Activated CD8-positive, alpha-beta T cell treated with anti-CD3 and anti-CD28 coated beads for 36 hours (primary cell): ENCODE results near the gene DPH5. TPM values are rescaled to one million over a fixed set of nuclear protein-coding genes. Genes with fewer than 3 reads are reported as not detected.
A peak's percentile ranks its signal among the peaks of the same experiment; 100 is the strongest.

Experiments
- ATAC-seq: fragments of 200-7000 bp; cut with Tn5 transposase; one replicate; pipeline ENCODE4 v1.10.0; 2021; ENCODE audit warnings: mild to moderate bottlenecking, moderate library complexity
- CTCF ChIA-PET: fragments of 350-600 bp; sonication (Branson Sonifier 250); formaldehyde crosslinking; loops from one replicate; lab custom pipeline; 2021; ENCODE audit warnings: antibody characterized with exemption; lab: Charles Lee
- POLR2A ChIA-PET: fragments of 350-600 bp; sonication (Branson Sonifier 250); formaldehyde crosslinking; loops from one replicate; lab custom pipeline; 2021; ENCODE audit warnings: antibody characterized with exemption; lab: Charles Lee
- DNase-seq: peaks from one replicate; pipeline ENCODE4 v3.0.0-alpha.2; 2020
- H3K27ac Mint-ChIP-seq: one replicate; pipeline ENCODE4 v1.8.0; 2021; ENCODE audit warnings: mild to moderate bottlenecking, mixed read lengths
- H3K27me3 Mint-ChIP-seq: one replicate; pipeline ENCODE4 v1.8.0; 2021; ENCODE audit warnings: mixed read lengths
- H3K36me3 Mint-ChIP-seq: one replicate; pipeline ENCODE4 v1.8.0; 2021; ENCODE audit warnings: low read depth, mixed read lengths
- H3K4me1 Mint-ChIP-seq: one replicate; pipeline ENCODE4 v1.8.0; 2021; ENCODE audit warnings: low read depth, mixed read lengths
- H3K4me3 Mint-ChIP-seq: one replicate; pipeline ENCODE4 v1.8.0; 2021; ENCODE audit warnings: mild to moderate bottlenecking, moderate library complexity, mixed read lengths
- H3K9me3 Mint-ChIP-seq: one replicate; pipeline ENCODE4 v1.8.0; 2021; ENCODE audit warnings: mixed read lengths
- intact Hi-C: fragments of 100-400 bp; cut with micrococcal nuclease; formaldehyde crosslinking; loops from one replicate; pipeline ENCODE4 v1.10.0; 2022
- total RNA-seq, 2 experiments: library from RNA; stranded (reverse); gene quantifications; one replicate each; pipeline ENCODE4 v1.2.3, GENCODE V29; 2021
- TF ChIP-seq, protein P1 (sequence below): fragments of 200-600 bp; IDR thresholded peaks from one replicate; pipeline ENCODE4 v1.8.0; 2022; ENCODE audit warnings: antibody characterized with exemption, mild to moderate bottlenecking

DPH5 gene
- total RNA-seq, 2 experiments from 2014 or later = 77.3 to 77.4 TPM

DNA sequence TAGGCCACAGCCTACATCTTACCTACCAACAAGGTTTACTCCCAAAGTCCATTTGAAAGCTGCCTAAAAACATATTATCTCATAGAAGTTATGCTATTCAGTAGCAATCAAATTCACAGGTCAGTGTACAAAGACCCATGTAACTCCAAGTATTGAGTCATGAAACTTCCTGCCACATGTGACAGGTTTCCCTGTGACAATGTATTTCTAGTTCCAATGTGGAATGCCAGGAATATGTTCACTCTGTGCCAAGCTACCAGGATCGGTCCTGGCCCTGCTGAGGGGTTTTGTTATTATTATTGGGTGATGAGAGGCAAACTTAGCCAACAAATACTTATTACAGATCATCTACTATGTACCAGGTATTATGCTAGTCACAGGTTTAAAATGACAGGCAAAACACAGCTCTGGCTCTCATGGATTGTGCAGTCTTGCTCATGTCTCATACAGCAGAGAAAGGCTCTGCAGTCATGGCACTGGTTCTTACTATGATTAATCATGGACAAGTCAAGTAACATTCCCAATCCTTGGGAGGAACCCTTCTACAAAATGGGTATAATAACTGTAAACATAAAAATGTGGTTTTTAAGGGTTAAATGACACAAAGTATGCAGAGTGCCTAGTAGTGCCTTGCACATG is 22.5 kb downstream of the DPH5 start:
- DNase-seq = no peak
- CTCF ChIA-PET = interaction anchor here (1.0 to 1.2 kb wide), 2 partner anchors 8 to 288 kb away, joined by 3 read pairs; no protein-coding TSS in a partner anchor
- no peaks in the 10 kb centered on the region for H3K27me3 Mint-ChIP-seq
- intact Hi-C loops = no loop called here
- TF ChIP-seq, protein P1, sequence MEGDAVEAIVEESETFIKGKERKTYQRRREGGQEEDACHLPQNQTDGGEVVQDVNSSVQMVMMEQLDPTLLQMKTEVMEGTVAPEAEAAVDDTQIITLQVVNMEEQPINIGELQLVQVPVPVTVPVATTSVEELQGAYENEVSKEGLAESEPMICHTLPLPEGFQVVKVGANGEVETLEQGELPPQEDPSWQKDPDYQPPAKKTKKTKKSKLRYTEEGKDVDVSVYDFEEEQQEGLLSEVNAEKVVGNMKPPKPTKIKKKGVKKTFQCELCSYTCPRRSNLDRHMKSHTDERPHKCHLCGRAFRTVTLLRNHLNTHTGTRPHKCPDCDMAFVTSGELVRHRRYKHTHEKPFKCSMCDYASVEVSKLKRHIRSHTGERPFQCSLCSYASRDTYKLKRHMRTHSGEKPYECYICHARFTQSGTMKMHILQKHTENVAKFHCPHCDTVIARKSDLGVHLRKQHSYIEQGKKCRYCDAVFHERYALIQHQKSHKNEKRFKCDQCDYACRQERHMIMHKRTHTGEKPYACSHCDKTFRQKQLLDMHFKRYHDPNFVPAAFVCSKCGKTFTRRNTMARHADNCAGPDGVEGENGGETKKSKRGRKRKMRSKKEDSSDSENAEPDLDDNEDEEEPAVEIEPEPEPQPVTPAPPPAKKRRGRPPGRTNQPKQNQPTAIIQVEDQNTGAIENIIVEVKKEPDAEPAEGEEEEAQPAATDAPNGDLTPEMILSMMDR = no peak
- POLR2A ChIA-PET = no interaction called here
- peaks cover 52% of the 10 kb centered on the region for H3K4me1 Mint-ChIP-seq
- peaks cover 58% of the 10 kb centered on the region for H3K36me3 Mint-ChIP-seq
- ATAC-seq = no peak
- H3K27ac Mint-ChIP-seq = peak overlapping the region; percentile 7
- H3K9me3 Mint-ChIP-seq = peaks cover 8% of the 10 kb centered on the region
- no peak overlapping the region for H3K4me3 Mint-ChIP-seq

DNA sequence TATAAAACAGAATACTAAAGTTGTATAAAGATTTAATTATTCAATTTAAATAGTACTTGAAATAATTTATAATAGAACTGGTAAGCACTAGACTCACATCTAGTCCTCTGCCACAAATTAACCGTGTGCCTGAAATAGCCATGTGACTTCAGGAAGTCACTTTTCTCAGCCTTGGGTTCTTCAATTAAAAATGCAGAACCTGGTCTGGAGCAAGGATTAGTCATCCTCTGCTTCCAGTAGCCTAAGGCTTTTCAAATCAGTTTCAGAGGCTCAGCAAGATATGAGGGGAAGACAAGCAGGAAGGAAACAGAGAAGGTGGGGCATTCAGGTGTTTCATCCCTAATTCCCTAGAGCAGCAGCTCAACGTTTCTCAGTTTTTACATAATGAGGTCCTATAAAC is 23.0 kb downstream of the DPH5 start:
- ChIA-PET POLR2A (interaction anchor here (1.2 kb wide), 1 partner anchor 25 kb away, joined by 4 read pairs; no protein-coding TSS in a partner anchor), CTCF (interaction anchor here (1.2 to 1.3 kb wide), 2 partner anchors 9 to 10 kb away, joined by 3 read pairs; no protein-coding TSS in a partner anchor)
- Mint-ChIP-seq H3K27me3 (no peaks in the 10 kb centered on the region), H3K9me3 (peaks cover 8% of the 10 kb centered on the region), H3K4me3 (no peak overlapping the region), H3K4me1 (peaks cover 52% of the 10 kb centered on the region), H3K27ac (peak overlapping the region; percentile 7), H3K36me3 (peaks cover 58% of the 10 kb centered on the region)
- intact Hi-C loops = no loop called here
- TF ChIP-seq, protein P1 = no peak
- ATAC-seq (no peak), DNase-seq (no peak)

DNA sequence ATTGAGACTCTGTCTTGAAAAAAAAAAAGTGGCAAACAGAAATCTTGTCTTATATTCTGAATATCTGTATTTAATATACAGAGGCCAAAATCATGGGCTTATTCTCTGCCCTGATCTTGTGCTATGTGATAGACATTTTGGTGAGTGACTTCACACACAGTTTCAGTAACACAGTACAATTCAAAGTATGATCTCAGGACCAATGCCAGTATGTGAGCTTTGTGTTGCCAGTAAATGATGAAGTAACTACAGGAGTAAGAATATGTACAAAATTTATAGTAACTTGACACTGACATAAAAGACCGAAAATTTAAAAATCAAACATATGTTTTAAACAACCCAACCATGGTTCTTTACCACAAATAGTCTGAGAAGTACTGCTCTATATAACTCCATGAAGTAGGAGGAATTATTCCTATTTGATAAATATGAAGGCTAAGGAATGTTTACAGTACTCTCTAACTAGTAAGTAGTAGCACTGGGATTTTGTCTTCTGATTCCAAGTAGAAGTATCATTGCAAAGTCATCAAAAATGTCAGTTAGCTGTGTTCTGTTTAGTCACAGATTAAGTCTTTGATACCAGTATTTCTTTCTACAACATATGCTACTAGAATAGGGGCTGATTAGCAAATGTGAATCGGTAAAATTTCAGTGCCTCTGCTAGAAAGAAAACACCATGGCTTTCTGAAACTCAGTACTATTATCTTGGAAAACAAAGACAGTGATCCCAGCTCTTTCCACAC is 25.3 kb downstream of the DPH5 start:
- H3K4me3 Mint-ChIP-seq = no peak overlapping the region
- ChIA-PET CTCF (no interaction called here), POLR2A (no interaction called here)
- peaks cover 53% of the 10 kb centered on the region for H3K36me3 Mint-ChIP-seq
- no peak overlapping the region for H3K27ac Mint-ChIP-seq
- peaks cover 39% of the 10 kb centered on the region for H3K4me1 Mint-ChIP-seq
- intact Hi-C loops = no loop called here
- peaks cover under 1% of the 10 kb centered on the region for H3K9me3 Mint-ChIP-seq
- TF ChIP-seq, protein P1 = no peak
- no peaks in the 10 kb centered on the region for H3K27me3 Mint-ChIP-seq
- ATAC-seq (no peak), DNase-seq (no peak)

DNA sequence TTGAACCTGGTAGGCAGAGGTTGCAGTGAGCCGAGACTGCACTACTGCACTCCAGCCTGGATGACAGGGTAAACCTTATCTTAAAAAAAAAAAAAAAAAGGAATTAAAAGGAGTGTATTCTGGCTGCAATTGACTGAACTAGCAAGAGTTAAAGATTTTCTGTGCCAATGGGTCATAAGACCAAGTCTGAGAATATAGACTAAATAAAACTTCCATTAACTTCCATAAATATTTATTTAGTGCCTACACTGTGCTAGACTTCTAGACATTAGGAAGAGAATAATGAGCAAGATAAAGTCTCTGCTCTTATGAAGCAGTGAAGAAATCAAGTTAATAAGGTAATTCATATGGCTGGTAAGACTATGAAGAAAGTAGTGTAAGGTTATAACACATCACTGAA is 27.2 kb downstream of the DPH5 start:
- TF ChIP-seq, protein P1 = no peak
- peaks cover 30% of the 10 kb centered on the region for H3K4me1 Mint-ChIP-seq
- intact Hi-C loops = no loop called here
- ChIA-PET POLR2A (no interaction called here), CTCF (no interaction called here)
- ATAC-seq (no peak), DNase-seq (no peak)
- H3K4me3 Mint-ChIP-seq = no peak overlapping the region
- no peaks in the 10 kb centered on the region for H3K9me3 Mint-ChIP-seq
- H3K27me3 Mint-ChIP-seq = no peaks in the 10 kb centered on the region
- peaks cover 59% of the 10 kb centered on the region for H3K36me3 Mint-ChIP-seq
- H3K27ac Mint-ChIP-seq = no peak overlapping the region
